T47D (cell line): ENCODE results near the gene GALP.
"Not testable (repeated sequence)": the region's sequence is repeated elsewhere in the genome, so short reads cannot be mapped to it uniquely, and the experiment has no call there.

Experiments used
- DNase-seq, 2 experiments: peaks; one replicate each; pipeline versions ENCODE4 v3.0.0 to v3.0.0-alpha.2; 2011 to 2012; ENCODE audit warnings: low read depth in 1 of 2, low spot score in 1 of 2
- JUND ChIP-seq: IDR thresholded peaks from 2 replicates; pipeline ENCODE4 v1.6.1; 2012; ENCODE audit warnings: low read depth
- in situ Hi-C: cut with HindIII; loops from 2 replicates; pipeline ENCODE4 v1.10.0; 2016; ENCODE audit warnings: low sequenced_read_pairs, low pct_unique_long_range_greater_than_20kb

The GALP gene

GRCh38 chr19:56141417-56141993 is 34.3 kb upstream of the GALP start:
- in situ Hi-C loops, result no loop called here
- DNase-seq, result peak in 1 of 2 experiments; percentile 41
- TF ChIP-seq JUND, result no peak

GRCh38 chr19:56142087-56142787 is 33.6 kb upstream of the GALP start:
- peak; percentile 44 to 91 for DNase-seq
- no peak for TF ChIP-seq JUND
- in situ Hi-C loops, result no loop called here

GRCh38 chr19:56142897-56143434 is 32.8 kb upstream of the GALP start:
- no peak for DNase-seq
- TF ChIP-seq JUND, result no peak
- in situ Hi-C loops, result no loop called here

DNA sequence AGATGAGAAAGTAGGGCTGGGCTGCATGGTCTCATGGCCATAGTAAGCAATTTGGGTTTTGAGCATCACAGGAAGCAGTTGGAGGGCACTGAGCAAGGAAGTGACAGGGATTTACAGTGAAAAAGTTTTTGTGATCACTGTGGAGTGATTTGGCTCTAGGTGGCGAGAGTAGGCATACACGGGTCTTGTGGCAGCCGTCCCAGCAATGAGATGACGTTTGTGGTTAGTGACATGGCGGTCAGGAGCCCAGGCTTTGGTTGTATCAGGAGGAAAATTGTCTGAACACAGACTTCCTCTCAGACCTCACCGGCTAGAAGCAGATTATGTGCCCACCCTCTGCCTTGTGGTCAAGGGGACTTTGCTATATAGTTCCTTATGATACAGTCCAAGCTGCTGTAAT is 31.4 kb upstream of the GALP start:
- in situ Hi-C loops, result no loop called here
- TF ChIP-seq JUND, result no peak
- DNase-seq, result no peak

- TF ChIP-seq JUND, result no peak
- no peak for DNase-seq
- in situ Hi-C loops, result no loop called here
These were observed 31.0 kb upstream of the GALP start for GRCh38 chr19:56144831-56145230.

DNA sequence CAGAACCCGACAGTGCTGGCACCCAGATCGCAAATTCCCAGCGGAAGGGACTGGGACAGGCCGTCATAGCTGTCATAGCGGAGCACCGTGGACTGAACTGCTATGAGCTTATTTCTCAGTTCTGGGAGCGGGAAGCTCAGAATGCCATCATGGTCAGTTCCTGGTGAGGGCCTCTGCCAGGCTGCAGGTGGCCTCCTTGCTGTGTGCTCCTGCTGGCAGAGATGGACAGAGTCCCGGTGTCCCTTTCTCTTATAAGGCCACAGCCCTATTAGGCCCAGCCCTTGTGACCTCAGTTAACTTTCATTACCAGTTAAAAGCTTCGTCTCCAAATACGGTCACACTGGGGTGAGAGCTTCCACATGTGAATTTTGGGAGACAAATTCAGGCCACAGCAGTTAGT is 30.1 kb upstream of the GALP start:
- DNase-seq, result no peak
- TF ChIP-seq JUND, result no peak
- in situ Hi-C loops, result no loop called here

DNA sequence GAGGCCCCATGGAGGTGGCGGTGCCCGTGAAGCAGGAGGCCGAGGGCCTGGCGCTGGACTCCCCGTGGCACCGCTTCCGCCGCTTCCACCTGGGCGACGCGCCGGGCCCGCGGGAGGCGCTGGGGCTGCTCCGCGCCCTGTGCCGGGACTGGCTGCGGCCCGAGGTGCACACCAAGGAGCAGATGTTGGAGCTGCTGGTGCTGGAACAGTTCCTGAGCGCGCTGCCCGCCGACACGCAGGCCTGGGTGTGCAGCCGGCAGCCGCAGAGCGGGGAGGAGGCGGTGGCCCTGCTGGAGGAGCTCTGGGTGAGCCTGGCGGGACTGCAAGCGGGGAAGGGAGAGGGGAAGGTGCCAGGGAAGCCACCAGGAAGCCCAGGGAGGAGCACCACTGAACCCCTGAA is 28.9 kb upstream of the GALP start:
- TF ChIP-seq JUND, result no peak
- no peak for DNase-seq
- in situ Hi-C loops, result no loop called here

GRCh38 chr19:56147307-56147706 is 28.5 kb upstream of the GALP start:
- in situ Hi-C loops, result no loop called here

GRCh38 chr19:56148096-56148495 is 27.7 kb upstream of the GALP start:
- in situ Hi-C loops, result no loop called here
- TF ChIP-seq JUND, result no peak
- no peak for DNase-seq

More at GRCh38 chr19:56147307-56147706, 28.5 kb upstream of the GALP start:
- DNase-seq, result no peak
- TF ChIP-seq JUND, result no peak

- DNase-seq, in situ Hi-C loops: not testable (repeated sequence)
These were observed 26.7 kb upstream of the GALP start for GRCh38 chr19:56148955-56149655.

DNA sequence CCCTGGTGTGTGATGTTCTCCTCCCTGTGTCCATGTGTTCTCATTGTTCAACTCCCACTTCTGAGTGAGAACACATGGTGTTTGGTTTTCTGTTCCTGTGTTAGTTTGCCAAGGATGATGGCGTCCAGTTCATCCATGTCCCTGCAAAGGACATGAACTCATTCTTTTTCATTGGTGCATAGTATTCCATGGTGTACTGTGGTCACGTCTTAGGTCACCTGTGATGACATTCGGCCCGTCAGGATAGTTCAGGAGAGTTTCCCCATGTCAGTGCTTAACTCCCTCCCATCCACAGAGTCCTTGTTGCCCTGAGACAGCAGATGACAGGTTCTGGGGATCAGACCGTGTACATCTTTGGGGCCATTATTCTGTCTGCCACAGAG is 26.2 kb upstream of the GALP start:
- in situ Hi-C loops, result no loop called here
- DNase-seq, result no peak

GRCh38 chr19:56150358-56150757 is 25.4 kb upstream of the GALP start:
- no peak for DNase-seq
- in situ Hi-C loops, result no loop called here
- no peak for TF ChIP-seq JUND

More for the DNA sequence above, 26.2 kb upstream of the GALP start:
- no peak for TF ChIP-seq JUND

DNA sequence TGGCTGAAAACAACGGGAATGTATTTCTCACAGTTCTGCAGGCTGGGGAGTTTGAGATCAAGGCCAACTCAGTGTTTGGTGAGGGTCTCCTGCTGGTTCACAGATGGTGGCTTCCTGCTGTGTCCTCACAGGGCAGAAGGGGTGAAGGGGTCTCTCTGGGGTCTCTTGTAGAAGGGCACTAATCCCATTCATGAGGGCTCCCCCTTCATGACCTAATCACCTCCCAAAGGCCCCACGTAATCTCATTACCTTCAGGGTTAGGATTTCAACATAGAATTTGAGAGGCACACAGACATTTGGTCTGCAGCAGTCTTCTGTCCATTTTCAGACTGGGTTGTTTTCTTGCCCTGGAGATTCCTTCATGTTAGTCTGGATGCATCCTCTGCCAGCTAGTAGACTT is 23.2 kb upstream of the GALP start:
- in situ Hi-C loops, result no loop called here
- no peak for TF ChIP-seq JUND
- no peak for DNase-seq
